Adrenal gland (tissue), 5 donors: Measurements from ENCODE around the gene DIAPH1.

Experiments
- CTCF ChIP-seq, 6 experiments: fragments of 450-650 bp in 4 of 6; fragments of 200-600 bp in 2 of 6; sonication (generic) in 1 of 6; IDR thresholded peaks; 1 replicate in 5 of 6; 2 replicates in 1 of 6; pipeline versions ENCODE4 v1.5.1 to v1.8.0; 2016 to 2021; ENCODE audit warnings: antibody characterized with exemption in 6 of 6, mild to moderate bottlenecking in 2 of 6, moderate library complexity in 1 of 6
- POLR2A ChIP-seq, 2 donors: fragments of 450-650 bp; IDR thresholded peaks; one replicate each; pipeline ENCODE4 v1.6.1; 2017; ENCODE audit warnings: antibody characterized with exemption in 2 of 2, mild to moderate bottlenecking in 2 of 2, moderate library complexity in 1 of 2
- donor health status: DM: no; HTN: no; CAD: no.

GRCh38 chr5:141611289-141611688 is 7.5 kb downstream of the DIAPH1 start:
- TF ChIP-seq POLR2A (IDR thresholded peaks at IDR 0.05) (no peak), CTCF (IDR thresholded peaks at IDR 0.05) (no peak)
